Kidney (tissue), 14 donors: ENCODE data around the gene SLC25A26. TPM values are rescaled to one million over a fixed set of nuclear protein-coding genes. Genes with fewer than 3 reads are reported as not detected.

ENCODE experiments used
- DNase-seq, 5 donors: peaks; one replicate each; pipeline ENCODE4 v3.0.0-alpha.2; 2013 to 2020
- FAIRE-seq: peaks from 2 replicates; lab custom pipeline; 2012; peaks lifted over from hg19 to GRCh38; lab: Jason Lieb, UNC
- H3K27ac ChIP-seq, 2 donors: one replicate each; pipeline ENCODE4 v1.7.0; 2013; ENCODE audit warnings: low read depth in 2 of 2, low read length in 2 of 2, inconsistent platforms in 1 of 2
- H3K27me3 ChIP-seq: one replicate; pipeline ENCODE4 v1.7.1; 2013; ENCODE audit warnings: low read length, inconsistent platforms; ENCODE audit not compliant: control insufficient read depth, insufficient read depth
- H3K36me3 ChIP-seq, 3 donors: one replicate each; pipeline versions ENCODE4 v1.7.0 to v1.7.1; 2013; ENCODE audit warnings: low read length in 3 of 3, control low read depth in 1 of 3, inconsistent platforms in 1 of 3; ENCODE audit not compliant: insufficient read depth in 3 of 3, control insufficient read depth in 2 of 3
- H3K4me1 ChIP-seq, 3 donors: one replicate each; pipeline versions ENCODE4 v1.7.0 to v1.7.1; 2013; ENCODE audit warnings: low read length in 3 of 3, inconsistent platforms in 1 of 3, low read depth in 1 of 3; ENCODE audit not compliant: control insufficient read depth in 2 of 3, insufficient read depth in 2 of 3
- H3K4me3 ChIP-seq, 3 donors: one replicate each; pipeline versions ENCODE4 v1.7.0 to v1.8.1; 2013; ENCODE audit warnings: low read length in 3 of 3, control low read depth in 1 of 3, inconsistent platforms in 1 of 3
- H3K9ac ChIP-seq, 3 donors: one replicate each; pipeline versions ENCODE4 v1.7.0 to v1.7.1; 2013; ENCODE audit warnings: low read length in 3 of 3, control low read depth in 1 of 3, inconsistent platforms in 1 of 3
- H3K9me3 ChIP-seq, 3 donors: one replicate each; pipeline versions ENCODE4 v1.7.0 to v1.7.1; 2013; ENCODE audit warnings: low read length in 3 of 3, control low read depth in 1 of 3, inconsistent platforms in 1 of 3; ENCODE audit not compliant: control insufficient read depth in 2 of 3, insufficient read depth in 1 of 3
- intact Hi-C: fragments of 100-400 bp; cut with DNase I; formaldehyde crosslinking; loops from one replicate; pipeline ENCODE4 v1.11.1; 2022
- polyA plus RNA-seq: library from polyadenylated mRNA; stranded (reverse); fragments of 350-450 nt; fragmentation: Illumina TruSeq; extraction: RNeasy Lipid Tissue Mini Kit (QIAGEN cat#74804); gene quantifications from one replicate; pipeline ENCODE4 v1.2.3, GENCODE V29; 2014; ENCODE audit warnings: low read depth, low replicate concordance; ENCODE audit not compliant: insufficient read depth
- total RNA-seq: library from RNA; stranded (reverse); fragmentation: NEBNext Ultra II Directional; extraction: Animal tissue kit (Norgen Biotek cat#: 25700); gene quantifications from one replicate; pipeline ENCODE4 v1.2.1, GENCODE V29; 2021
- TF ChIP-seq, protein P1 (sequence below): IDR thresholded peaks from 3 replicates; pipeline ENCODE4 v1.5.1; 2012; ENCODE audit warnings: mild to moderate bottlenecking, moderate library complexity, borderline replicate concordance; ENCODE audit not compliant: insufficient read depth; ENCODE audit errors: extremely low read depth
- donor health status: control.
- donor health status: control.
- donor health status: control.
- donor health status: control.
- donor health status: control.
- donor health status: DM: yes; HTN: yes; CAD: no.
- donor health status: Normal renal cell carcinoma (clear cell type).

Gene SLC25A26
- total and polyA plus RNA-seq, 2 donors from 2014 or later = 23.9 to 25.4 TPM

- TF ChIP-seq, protein P1, sequence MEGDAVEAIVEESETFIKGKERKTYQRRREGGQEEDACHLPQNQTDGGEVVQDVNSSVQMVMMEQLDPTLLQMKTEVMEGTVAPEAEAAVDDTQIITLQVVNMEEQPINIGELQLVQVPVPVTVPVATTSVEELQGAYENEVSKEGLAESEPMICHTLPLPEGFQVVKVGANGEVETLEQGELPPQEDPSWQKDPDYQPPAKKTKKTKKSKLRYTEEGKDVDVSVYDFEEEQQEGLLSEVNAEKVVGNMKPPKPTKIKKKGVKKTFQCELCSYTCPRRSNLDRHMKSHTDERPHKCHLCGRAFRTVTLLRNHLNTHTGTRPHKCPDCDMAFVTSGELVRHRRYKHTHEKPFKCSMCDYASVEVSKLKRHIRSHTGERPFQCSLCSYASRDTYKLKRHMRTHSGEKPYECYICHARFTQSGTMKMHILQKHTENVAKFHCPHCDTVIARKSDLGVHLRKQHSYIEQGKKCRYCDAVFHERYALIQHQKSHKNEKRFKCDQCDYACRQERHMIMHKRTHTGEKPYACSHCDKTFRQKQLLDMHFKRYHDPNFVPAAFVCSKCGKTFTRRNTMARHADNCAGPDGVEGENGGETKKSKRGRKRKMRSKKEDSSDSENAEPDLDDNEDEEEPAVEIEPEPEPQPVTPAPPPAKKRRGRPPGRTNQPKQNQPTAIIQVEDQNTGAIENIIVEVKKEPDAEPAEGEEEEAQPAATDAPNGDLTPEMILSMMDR = no peak
- intact Hi-C loops = no loop called here
- Histone ChIP-seq H3K27me3 (no peaks in the 10 kb centered on the region), H3K4me3 (no peak overlapping the region), H3K36me3 (no peaks in the 10 kb centered on the region), H3K9ac (no peak overlapping the region), H3K4me1 (no peaks in the 10 kb centered on the region), H3K27ac (no peak overlapping the region), H3K9me3 (no peaks in the 10 kb centered on the region)
- FAIRE-seq = no peak
- DNase-seq = no peak
These were observed 7.9 kb downstream of the SLC25A26 start for GRCh38 chr3:66228707-66229106.

GRCh38 chr3:66229931-66230330 is 9.1 kb downstream of the SLC25A26 start:
- no peak for DNase-seq
- Histone ChIP-seq H3K9ac (no peak overlapping the region), H3K27me3 (no peaks in the 10 kb centered on the region), H3K36me3 (no peaks in the 10 kb centered on the region), H3K9me3 (no peaks in the 10 kb centered on the region), H3K4me1 (no peaks in the 10 kb centered on the region), H3K27ac (no peak overlapping the region), H3K4me3 (no peak overlapping the region)
- no peak for FAIRE-seq
- TF ChIP-seq, protein P1 = no peak
- intact Hi-C loops = no loop called here

- H3K27ac ChIP-seq = no peak overlapping the region
- no peaks in the 10 kb centered on the region for H3K36me3 ChIP-seq
- DNase-seq = no peak
- no peaks in the 10 kb centered on the region for H3K4me1 ChIP-seq
- no peak overlapping the region for H3K9ac ChIP-seq
- H3K27me3 ChIP-seq = no peaks in the 10 kb centered on the region
- H3K9me3 ChIP-seq = no peaks in the 10 kb centered on the region
- FAIRE-seq = no peak
- no peak overlapping the region for H3K4me3 ChIP-seq
- TF ChIP-seq, protein P1 = no peak
- intact Hi-C loops = no loop called here
These were observed 12.2 kb downstream of the SLC25A26 start for GRCh38 chr3:66233033-66233432.

- DNase-seq (peak in 2 of 5 donors; percentile 19 to 24), FAIRE-seq (no peak)
- Histone ChIP-seq H3K27me3 (no peaks in the 10 kb centered on the region), H3K4me3 (no peak overlapping the region), H3K9me3 (peaks cover 0 to 7% (median 0%) of the 10 kb centered on the region in 3 donors), H3K36me3 (peaks cover 0 to 4% (median 0%) of the 10 kb centered on the region in 3 donors), H3K9ac (no peak overlapping the region), H3K27ac (no peak overlapping the region), H3K4me1 (no peaks in the 10 kb centered on the region)
- TF ChIP-seq, protein P1 = no peak
- intact Hi-C loops = no loop called here
These were observed 15.5 kb downstream of the SLC25A26 start for GRCh38 chr3:66236281-66236680.
